ENCODE data around the gene NR2C2.

GRCh38 chr3:14949126-14949525, 1.7 kb downstream of the NR2C2 start:
- TF ChIP-seq, protein P1, sequence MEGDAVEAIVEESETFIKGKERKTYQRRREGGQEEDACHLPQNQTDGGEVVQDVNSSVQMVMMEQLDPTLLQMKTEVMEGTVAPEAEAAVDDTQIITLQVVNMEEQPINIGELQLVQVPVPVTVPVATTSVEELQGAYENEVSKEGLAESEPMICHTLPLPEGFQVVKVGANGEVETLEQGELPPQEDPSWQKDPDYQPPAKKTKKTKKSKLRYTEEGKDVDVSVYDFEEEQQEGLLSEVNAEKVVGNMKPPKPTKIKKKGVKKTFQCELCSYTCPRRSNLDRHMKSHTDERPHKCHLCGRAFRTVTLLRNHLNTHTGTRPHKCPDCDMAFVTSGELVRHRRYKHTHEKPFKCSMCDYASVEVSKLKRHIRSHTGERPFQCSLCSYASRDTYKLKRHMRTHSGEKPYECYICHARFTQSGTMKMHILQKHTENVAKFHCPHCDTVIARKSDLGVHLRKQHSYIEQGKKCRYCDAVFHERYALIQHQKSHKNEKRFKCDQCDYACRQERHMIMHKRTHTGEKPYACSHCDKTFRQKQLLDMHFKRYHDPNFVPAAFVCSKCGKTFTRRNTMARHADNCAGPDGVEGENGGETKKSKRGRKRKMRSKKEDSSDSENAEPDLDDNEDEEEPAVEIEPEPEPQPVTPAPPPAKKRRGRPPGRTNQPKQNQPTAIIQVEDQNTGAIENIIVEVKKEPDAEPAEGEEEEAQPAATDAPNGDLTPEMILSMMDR (IDR thresholded peaks at IDR 0.05) = no peak
- TF ChIP-seq ZFX (IDR thresholded peaks at IDR 0.05; ENCODE audit: borderline replicate concordance) = no peak
